HCT116 (cell line): ENCODE data around the gene SLC17A8. TPM values are rescaled to one million over a fixed set of nuclear protein-coding genes. Genes with fewer than 3 reads are reported as not detected.

ENCODE experiments used
- ATAC-seq: fragments of 200-7000 bp; cut with Tn5 transposase; 2 replicates; pipeline ENCODE4 v1.9.1; 2020; ENCODE audit warnings: mild to moderate bottlenecking, moderate library complexity
- BruUV-seq: library from RNA; stranded (reverse); fragments of 400-500 nt; replicated peaks from 2 replicates; lab custom pipeline; 2021; lab: Mats Ljungman, UMichigan
- CTCF ChIA-PET: fragments of 300-600 bp; sonication (Branson Sonifier 250); formaldehyde crosslinking; loops from one replicate; lab custom pipeline; 2021; ENCODE audit warnings: antibody characterized with exemption; lab: Charles Lee
- POLR2A ChIA-PET: fragments of 300-600, 350-600 bp; sonication (Branson Sonifier 250); formaldehyde crosslinking; loops from one replicate; lab custom pipeline; 2021; ENCODE audit warnings: antibody characterized with exemption; lab: Charles Lee
- RAD21 ChIA-PET, 2 experiments: fragments of 300-600 bp; sonication (Branson Sonifier 250); formaldehyde crosslinking; loops; one replicate each; lab custom pipeline; 2023; ENCODE audit warnings: low total read pairs in 2 of 2; ENCODE audit not compliant: uncharacterized antibody in 2 of 2, unreplicated experiment in 2 of 2, low non-redundant PET in 1 of 2; lab: Charles Lee
- DNase-seq: peaks from one replicate; pipeline ENCODE4 v3.0.0-alpha.2; 2010; ENCODE audit warnings: low read depth, low spot score
- H2AFZ ChIP-seq: fragments of 200-600 bp; shearing (Covaris generic), sonication (generic); 2 replicates; pipeline ENCODE4 v1.6.1; 2017; ENCODE audit warnings: low read depth, mixed run types, mixed read lengths, antibody characterized with exemption, low read length; ENCODE audit not compliant: poor library complexity, severe bottlenecking
- H3K27ac ChIP-seq: 2 replicates; pipeline ENCODE4 v1.5.1; 2012; ENCODE audit warnings: low read depth, low read length
- H3K27me3 ChIP-seq: fragments of 200-600 bp; sonication (generic); 2 replicates; pipeline ENCODE4 v1.6.1; 2016; ENCODE audit warnings: mixed run types, low read length, mixed read lengths; ENCODE audit not compliant: insufficient read depth
- H3K36me3 ChIP-seq, 2 experiments: fragments of 200-500 bp in 1 of 2; fragments of 200-600 bp in 1 of 2; sonication (Bioruptor generic) in 1 of 2; sonication (generic) in 1 of 2; 2 replicates each; pipeline versions ENCODE4 v1.5.1 to v1.6.1; 2014 to 2016; ENCODE audit warnings: low read length in 2 of 2, inconsistent platforms in 1 of 2, mixed read lengths in 1 of 2, mixed run types in 1 of 2; ENCODE audit not compliant: insufficient read depth in 2 of 2, control insufficient read depth in 1 of 2
- H3K4me1 ChIP-seq, 2 experiments: fragments of 200-600 bp in 1 of 2; sonication (generic) in 1 of 2; 2 replicates each; pipeline versions ENCODE4 v1.5.1 to v1.6.1; 2012 to 2017; ENCODE audit warnings: low read length in 2 of 2, inconsistent platforms in 1 of 2, mild to moderate bottlenecking in 1 of 2, mixed read lengths in 1 of 2, mixed run types in 1 of 2, moderate library complexity in 1 of 2; ENCODE audit not compliant: insufficient read depth in 2 of 2, control insufficient read depth in 1 of 2
- H3K4me2 ChIP-seq: fragments of 200-600 bp; sonication (generic); 2 replicates; pipeline ENCODE4 v1.6.1; 2017; ENCODE audit warnings: mixed run types, low read length, mixed read lengths
- H3K4me3 ChIP-seq, 2 experiments: fragments of 200-600 bp in 1 of 2; sonication (generic) in 1 of 2; replicated peaks in 1 of 2; 2 replicates each; pipeline ENCODE4 v1.5.1; 2011 to 2016; ENCODE audit warnings: low read length in 2 of 2, control low read depth in 1 of 2, low read depth in 1 of 2, mild to moderate bottlenecking in 1 of 2, mixed read lengths in 1 of 2, mixed run types in 1 of 2
- H3K79me2 ChIP-seq: fragments of 200-600 bp; sonication (generic); 2 replicates; pipeline ENCODE4 v1.6.1; 2017; ENCODE audit warnings: mild to moderate bottlenecking, mixed run types, low read length, moderate library complexity, mixed read lengths; ENCODE audit not compliant: insufficient read depth
- H3K9ac ChIP-seq: fragments of 200-600 bp; sonication (generic); 2 replicates; pipeline ENCODE4 v1.6.1; 2016; ENCODE audit warnings: low read length, mixed read lengths
- H3K9me2 ChIP-seq: fragments of 200-600 bp; sonication (generic), shearing (Covaris generic); 2 replicates; pipeline ENCODE4 v1.6.1; 2017; ENCODE audit warnings: mixed run types, mild to moderate bottlenecking, moderate library complexity; ENCODE audit not compliant: insufficient read depth
- H3K9me3 ChIP-seq, 2 experiments: fragments of 200-500 bp in 1 of 2; fragments of 200-600 bp in 1 of 2; sonication (Bioruptor generic) in 1 of 2; sonication (generic) in 1 of 2; 2 replicates each; pipeline ENCODE4 v1.6.1; 2014 to 2017; ENCODE audit warnings: low read length in 2 of 2, mixed read lengths in 2 of 2, inconsistent platforms in 1 of 2, low read depth in 1 of 2, mild to moderate bottlenecking in 1 of 2, mixed run types in 1 of 2, moderate library complexity in 1 of 2; ENCODE audit not compliant: control insufficient read depth in 1 of 2, insufficient read depth in 1 of 2
- H4K20me1 ChIP-seq: fragments of 200-600 bp; sonication (generic), shearing (Covaris generic); 2 replicates; pipeline ENCODE4 v1.6.1; 2017; ENCODE audit warnings: mixed run types, mild to moderate bottlenecking, moderate library complexity; ENCODE audit not compliant: insufficient read depth
- CBX3 ChIP-seq: IDR thresholded peaks from 2 replicates; pipeline ENCODE4 v1.6.1; 2012; ENCODE audit warnings: low read depth
- CEBPB ChIP-seq: IDR thresholded peaks from 2 replicates; pipeline ENCODE4 v1.6.1; 2012; ENCODE audit warnings: low read depth
- EGR1 ChIP-seq: IDR thresholded peaks from 2 replicates; pipeline ENCODE4 v1.6.1; 2012; ENCODE audit warnings: low read depth
- ELF1 ChIP-seq: IDR thresholded peaks from 2 replicates; pipeline ENCODE4 v1.6.1; 2012; ENCODE audit warnings: low read depth, borderline replicate concordance
- EZH2 ChIP-seq: fragments of 200-600 bp; sonication (generic); IDR thresholded peaks from 2 replicates; pipeline ENCODE4 v1.6.1; 2017; ENCODE audit warnings: antibody characterized with exemption, mixed run types
- FOSL1 ChIP-seq: IDR thresholded peaks from 2 replicates; pipeline ENCODE4 v1.6.1; 2012; ENCODE audit warnings: low read depth
- JUND ChIP-seq: IDR thresholded peaks from 2 replicates; pipeline ENCODE4 v1.6.1; 2012
- POLR2A ChIP-seq: IDR thresholded peaks from 2 replicates; pipeline ENCODE4 v1.7.0; 2011; ENCODE audit warnings: borderline replicate concordance; ENCODE audit not compliant: insufficient read depth, insufficient read length; ENCODE audit errors: extremely low read depth
- POLR2AphosphoS5 ChIP-seq: IDR thresholded peaks from 2 replicates; pipeline ENCODE4 v1.6.1; 2011; ENCODE audit warnings: mild to moderate bottlenecking, low read depth, low read length, moderate library complexity
- RAD21 ChIP-seq: IDR thresholded peaks from 2 replicates; pipeline ENCODE4 v1.6.1; 2012; ENCODE audit warnings: low read depth, mild to moderate bottlenecking
- SIN3A ChIP-seq: IDR thresholded peaks from 2 replicates; pipeline ENCODE4 v1.6.1; 2012; ENCODE audit warnings: low read depth
- SRF ChIP-seq: IDR thresholded peaks from 2 replicates; pipeline ENCODE4 v1.6.1; 2012; ENCODE audit warnings: low read depth
- YY1 ChIP-seq: IDR thresholded peaks from 2 replicates; pipeline ENCODE4 v1.6.1; 2011; ENCODE audit warnings: low read length, low read depth, moderate library complexity, mild to moderate bottlenecking; ENCODE audit not compliant: insufficient replicate concordance; ENCODE audit errors: extremely low read depth
- ZFX ChIP-seq: fragments of 450-650 bp; IDR thresholded peaks from 2 replicates; pipeline ENCODE4 v1.6.1; 2017
- ZNF274 ChIP-seq: fragments of 200-500 bp; sonication (Bioruptor generic); IDR thresholded peaks from 2 replicates; pipeline ENCODE4 v1.6.1; 2014; ENCODE audit warnings: mild to moderate bottlenecking, low read depth, low read length, inconsistent platforms
- intact Hi-C: fragments of 100-400 bp; cut with micrococcal nuclease; formaldehyde crosslinking; loops from 2 replicates; pipeline ENCODE4 v1.10.0; 2022
- total RNA-seq: library from RNA; stranded (reverse); gene quantifications from one replicate; pipeline ENCODE4 v1.2.1, GENCODE V29; 2021; ENCODE audit not compliant: unreplicated experiment
- TF ChIP-seq, protein P1 (sequence below): IDR thresholded peaks from 2 replicates; pipeline ENCODE4 v1.6.1; 2012
- TF ChIP-seq, protein P2 (sequence below): IDR thresholded peaks from 2 replicates; pipeline ENCODE4 v1.6.1; 2012; ENCODE audit warnings: low read depth

SLC17A8 gene
- total RNA-seq, 1 experiment from 2014 or later, result not detected

DNA sequence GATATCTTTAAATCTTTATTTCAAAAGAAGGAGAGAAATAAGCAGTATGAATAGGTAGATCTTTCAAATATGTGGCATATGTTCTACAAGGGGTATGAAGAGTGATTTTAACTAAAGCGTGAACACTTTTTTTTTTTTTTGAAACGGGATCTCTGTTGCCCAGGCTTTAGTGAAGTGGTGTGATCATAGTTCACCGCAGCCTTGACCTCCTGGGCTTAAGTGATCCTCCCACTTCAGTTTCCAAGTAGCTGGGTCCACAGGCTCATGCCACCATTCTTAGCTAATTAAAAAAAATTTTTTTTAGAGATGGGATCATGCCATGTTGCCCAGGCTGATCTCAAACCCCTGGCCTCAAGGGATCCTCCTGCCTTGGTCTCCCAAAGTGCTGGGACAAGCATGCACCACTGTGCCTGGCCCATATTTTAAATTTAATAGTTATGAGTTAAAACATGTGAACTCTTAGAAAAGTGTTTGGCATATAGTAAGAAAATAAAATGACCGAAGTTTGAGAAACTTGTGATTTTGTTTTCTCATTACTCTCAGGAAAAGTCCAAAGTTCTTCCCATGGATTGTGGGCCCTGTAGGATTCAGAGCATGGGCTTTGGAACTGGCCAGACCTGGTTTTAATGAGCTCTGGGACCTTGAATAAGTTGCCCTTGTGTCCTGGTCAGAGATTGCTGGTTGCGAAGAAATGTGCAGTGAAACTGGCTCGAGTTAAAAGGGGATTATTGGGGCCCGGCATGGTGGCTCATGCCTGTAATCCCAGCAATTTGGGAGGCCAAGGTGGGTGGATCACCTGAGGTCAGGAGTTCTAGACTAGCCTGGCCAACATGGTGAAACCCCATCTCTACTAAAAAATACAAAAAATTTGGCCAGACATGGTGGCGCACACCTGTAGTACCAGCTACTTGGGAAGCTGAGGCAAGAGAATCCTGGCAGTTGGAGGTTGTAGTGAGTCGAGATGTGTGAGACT lies 27.0 kb downstream of the SLC17A8 start:
- H3K9ac ChIP-seq, result no peak overlapping the region
- no peak overlapping the region for H3K4me2 ChIP-seq
- RAD21 ChIA-PET, result no interaction called here
- H4K20me1 ChIP-seq, result no peaks in the 10 kb centered on the region
- no peak overlapping the region for H3K27ac ChIP-seq
- POLR2A ChIA-PET, result no interaction called here
- no peak overlapping the region for H2AFZ ChIP-seq
- no peaks in the 10 kb centered on the region for H3K36me3 ChIP-seq
- H3K9me2 ChIP-seq, result no peaks in the 10 kb centered on the region
- no TSS peak for BruUV-seq
- TF ChIP-seq YY1, result no peak
- no peak for TF ChIP-seq ZFX
- no peak for TF ChIP-seq EZH2
- no peak for TF ChIP-seq POLR2AphosphoS5
- TF ChIP-seq, protein P1, sequence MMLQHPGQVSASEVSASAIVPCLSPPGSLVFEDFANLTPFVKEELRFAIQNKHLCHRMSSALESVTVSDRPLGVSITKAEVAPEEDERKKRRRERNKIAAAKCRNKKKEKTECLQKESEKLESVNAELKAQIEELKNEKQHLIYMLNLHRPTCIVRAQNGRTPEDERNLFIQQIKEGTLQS, result no peak
- no peak for TF ChIP-seq RAD21
- TF ChIP-seq FOSL1, result no peak
- TF ChIP-seq CBX3, result no peak
- no peak for TF ChIP-seq POLR2A
- TF ChIP-seq SRF, result no peak
- TF ChIP-seq JUND, result no peak
- no peak for TF ChIP-seq ZNF274
- no peak for TF ChIP-seq EGR1
- TF ChIP-seq CEBPB, result no peak
- TF ChIP-seq, protein P2, sequence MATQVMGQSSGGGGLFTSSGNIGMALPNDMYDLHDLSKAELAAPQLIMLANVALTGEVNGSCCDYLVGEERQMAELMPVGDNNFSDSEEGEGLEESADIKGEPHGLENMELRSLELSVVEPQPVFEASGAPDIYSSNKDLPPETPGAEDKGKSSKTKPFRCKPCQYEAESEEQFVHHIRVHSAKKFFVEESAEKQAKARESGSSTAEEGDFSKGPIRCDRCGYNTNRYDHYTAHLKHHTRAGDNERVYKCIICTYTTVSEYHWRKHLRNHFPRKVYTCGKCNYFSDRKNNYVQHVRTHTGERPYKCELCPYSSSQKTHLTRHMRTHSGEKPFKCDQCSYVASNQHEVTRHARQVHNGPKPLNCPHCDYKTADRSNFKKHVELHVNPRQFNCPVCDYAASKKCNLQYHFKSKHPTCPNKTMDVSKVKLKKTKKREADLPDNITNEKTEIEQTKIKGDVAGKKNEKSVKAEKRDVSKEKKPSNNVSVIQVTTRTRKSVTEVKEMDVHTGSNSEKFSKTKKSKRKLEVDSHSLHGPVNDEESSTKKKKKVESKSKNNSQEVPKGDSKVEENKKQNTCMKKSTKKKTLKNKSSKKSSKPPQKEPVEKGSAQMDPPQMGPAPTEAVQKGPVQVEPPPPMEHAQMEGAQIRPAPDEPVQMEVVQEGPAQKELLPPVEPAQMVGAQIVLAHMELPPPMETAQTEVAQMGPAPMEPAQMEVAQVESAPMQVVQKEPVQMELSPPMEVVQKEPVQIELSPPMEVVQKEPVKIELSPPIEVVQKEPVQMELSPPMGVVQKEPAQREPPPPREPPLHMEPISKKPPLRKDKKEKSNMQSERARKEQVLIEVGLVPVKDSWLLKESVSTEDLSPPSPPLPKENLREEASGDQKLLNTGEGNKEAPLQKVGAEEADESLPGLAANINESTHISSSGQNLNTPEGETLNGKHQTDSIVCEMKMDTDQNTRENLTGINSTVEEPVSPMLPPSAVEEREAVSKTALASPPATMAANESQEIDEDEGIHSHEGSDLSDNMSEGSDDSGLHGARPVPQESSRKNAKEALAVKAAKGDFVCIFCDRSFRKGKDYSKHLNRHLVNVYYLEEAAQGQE, result no peak
- no peak for TF ChIP-seq SIN3A
- no peak for TF ChIP-seq ELF1
- ATAC-seq, result no peak
- no peak overlapping the region for H3K4me3 ChIP-seq
- no peaks in the 10 kb centered on the region for H3K4me1 ChIP-seq
- CTCF ChIA-PET, result interaction anchor here (3.8 kb wide), 1 partner anchor 21 kb away, joined by 11 read pairs; no protein-coding TSS in a partner anchor
- no peak for DNase-seq
- 0 out of 2 replicates have a peak, but pooled peaks cover 5% of the 10 kb centered on the region for H3K27me3 ChIP-seq
- intact Hi-C loops, result no loop called here
- H3K9me3 ChIP-seq, result no peaks in the 10 kb centered on the region
- H3K79me2 ChIP-seq, result no peaks in the 10 kb centered on the region
